Small intestine (tissue), 7 donors: ENCODE data around the gene CD247. TPM values are rescaled to one million over a fixed set of nuclear protein-coding genes. Genes with fewer than 3 reads are reported as not detected.

Source experiments
- DNase-seq, 2 donors: peaks; one replicate each; pipeline versions ENCODE4 v3.0.0 to v3.0.0-alpha.2; 2013
- FAIRE-seq: peaks from 2 replicates; lab custom pipeline; 2012; peaks lifted over from hg19 to GRCh38; lab: Jason Lieb, UNC
- H3K27ac ChIP-seq, 3 donors: one replicate each; pipeline ENCODE4 v1.5.1; 2013; ENCODE audit warnings: low read length in 2 of 3, mild to moderate bottlenecking in 2 of 3, control low read depth in 1 of 3, inconsistent platforms in 1 of 3, low read depth in 1 of 3, moderate library complexity in 1 of 3
- H3K27me3 ChIP-seq, 3 donors: one replicate each; pipeline ENCODE4 v1.6.1; 2013; ENCODE audit warnings: low read length in 3 of 3, inconsistent platforms in 1 of 3; ENCODE audit not compliant: control insufficient read depth in 3 of 3, insufficient read depth in 3 of 3
- H3K36me3 ChIP-seq, 3 donors: one replicate each; pipeline ENCODE4 v1.6.1; 2013; ENCODE audit warnings: low read length in 3 of 3, inconsistent platforms in 1 of 3, low read depth in 1 of 3, mild to moderate bottlenecking in 1 of 3, moderate library complexity in 1 of 3; ENCODE audit not compliant: control insufficient read depth in 3 of 3, insufficient read depth in 2 of 3
- H3K4me1 ChIP-seq, 3 donors: one replicate each; pipeline ENCODE4 v1.6.1; 2013; ENCODE audit warnings: low read length in 2 of 3, inconsistent platforms in 1 of 3, low read depth in 1 of 3, mild to moderate bottlenecking in 1 of 3, moderate library complexity in 1 of 3; ENCODE audit not compliant: control insufficient read depth in 3 of 3, insufficient read depth in 2 of 3
- H3K4me3 ChIP-seq, 3 donors: one replicate each; pipeline ENCODE4 v1.5.1; 2013; ENCODE audit warnings: low read length in 3 of 3, control low read depth in 1 of 3, inconsistent platforms in 1 of 3, low read depth in 1 of 3, mild to moderate bottlenecking in 1 of 3, moderate library complexity in 1 of 3
- H3K9me3 ChIP-seq, 2 donors: one replicate each; pipeline ENCODE4 v1.6.1; 2013; ENCODE audit warnings: low read depth in 1 of 2, low read length in 1 of 2; ENCODE audit not compliant: control insufficient read depth in 2 of 2, insufficient read depth in 1 of 2
- WGBS, 3 donors: extraction: QIAGEN DNeasy Blood & Tissue Kit; methylation state at CpG; one replicate each; pipeline ENCODE4 v1.1.7; 2013; 5-methylcytosine and 5-hydroxymethylcytosine counted together
- polyA plus RNA-seq, 4 donors: library from polyadenylated mRNA; stranded (reverse) in 3 of 4; unstranded in 1 of 4; fragments of 200-250 nt in 3 of 4; fragments of 120-200 nt in 1 of 4; gene quantifications; one replicate each; pipeline versions ENCODE4 v1.2.1 to v1.2.3, GENCODE V29; 2013
- donor health status: healthy with polysubstance abuse.
- donor health status: control.
- donor health status: control.
- donor health status: Bipolar disorder and iron deficiency.
- donor health status: healthy.

The CD247 gene
- polyA plus RNA-seq, 4 donors, result 0.45 to 5.0 (median 3.2) TPM

DNA sequence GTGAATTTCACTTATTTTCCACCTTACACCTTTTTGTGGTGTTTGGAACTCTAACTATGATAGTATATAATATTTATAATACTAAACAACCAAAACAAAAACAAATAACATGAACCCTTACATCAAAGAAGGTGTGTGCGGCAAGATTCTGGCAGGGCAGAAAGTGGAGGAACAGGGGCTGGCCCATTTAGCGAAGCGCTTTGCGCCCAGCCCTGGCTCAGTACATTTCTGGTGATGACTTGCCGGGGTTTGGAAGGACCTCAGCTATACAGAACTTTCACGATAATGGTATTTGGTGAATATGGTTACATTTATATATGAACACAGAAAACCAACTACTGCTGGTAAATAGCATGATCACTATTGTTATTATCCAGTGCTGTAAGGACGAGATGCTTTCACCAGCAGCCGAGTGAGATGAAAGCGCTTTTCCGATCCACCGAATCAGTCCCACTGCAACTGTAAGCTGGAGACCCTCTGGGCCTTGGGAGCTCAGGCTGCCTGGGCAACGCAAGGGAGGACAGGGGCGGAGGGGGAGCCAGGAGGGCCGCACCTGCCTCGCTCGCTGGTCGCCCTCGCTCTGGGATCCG is 63.9 kb downstream of the CD247 start:
- Histone ChIP-seq H3K4me1 (peaks cover 0 to 6% (median 0%) of the 10 kb centered on the region in 3 donors), H3K9me3 (no peaks in the 10 kb centered on the region), H3K27me3 (peaks cover 0 to 10% (median 0%) of the 10 kb centered on the region in 3 donors), H3K4me3 (peak overlapping the region; percentile 65 to 75 (median 75)), H3K36me3 (no peaks in the 10 kb centered on the region), H3K27ac (peak overlapping the region; percentile 28 to 79 (median 28))
- 28 to 31% (median 28%) methylated on average over 17 to 19 of the region's 19 CpGs for WGBS, 3 donors
- DNase-seq, result no peak
- FAIRE-seq, result no peak

- Histone ChIP-seq H3K9me3 (no peaks in the 10 kb centered on the region), H3K36me3 (no peaks in the 10 kb centered on the region), H3K27me3 (peaks cover 0 to 10% (median 0%) of the 10 kb centered on the region in 3 donors), H3K27ac (no peak overlapping the region), H3K4me3 (no peak overlapping the region), H3K4me1 (peaks cover 0 to 6% (median 3%) of the 10 kb centered on the region in 3 donors)
- DNase-seq (peak in 1 of 2 donors; percentile 25), FAIRE-seq (no peak)
- WGBS, 3 donors, result 31 to 72% (median 42%) methylated on average over 6 of the region's 6 CpGs
Measured at GRCh38 chr1:167453123-167453522, 65.2 kb downstream of the CD247 start.

DNA sequence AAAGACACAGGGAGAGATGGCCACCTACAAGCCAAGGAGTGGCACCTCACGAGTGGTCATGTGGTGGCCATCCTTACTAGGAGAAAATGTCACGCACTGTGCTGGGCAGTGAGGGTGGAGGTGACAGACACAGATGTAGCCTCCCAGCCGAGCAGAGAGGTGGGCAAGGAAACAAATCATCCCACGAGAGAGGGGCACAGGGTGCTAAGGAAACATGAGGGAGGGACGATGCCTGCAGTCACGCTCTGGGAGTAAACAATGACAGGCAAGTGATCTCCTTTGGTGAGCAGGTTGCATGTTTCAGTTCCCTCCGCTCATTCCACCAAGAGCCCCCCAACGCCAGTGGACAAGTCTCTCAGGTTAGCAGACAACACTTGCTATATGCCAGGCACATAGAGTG is 65.8 kb downstream of the CD247 start:
- peaks cover 0 to 8% (median 0%) of the 10 kb centered on the region in 3 donors for H3K27me3 ChIP-seq
- H3K27ac ChIP-seq, result no peak overlapping the region
- no peaks in the 10 kb centered on the region for H3K36me3 ChIP-seq
- DNase-seq, result no peak
- 81 to 91% (median 86%) methylated on average over 8 of the region's 8 CpGs for WGBS, 3 donors
- peaks cover 0 to 11% (median 3%) of the 10 kb centered on the region in 3 donors for H3K4me1 ChIP-seq
- no peak overlapping the region for H3K4me3 ChIP-seq
- no peak for FAIRE-seq
- no peaks in the 10 kb centered on the region for H3K9me3 ChIP-seq

DNA sequence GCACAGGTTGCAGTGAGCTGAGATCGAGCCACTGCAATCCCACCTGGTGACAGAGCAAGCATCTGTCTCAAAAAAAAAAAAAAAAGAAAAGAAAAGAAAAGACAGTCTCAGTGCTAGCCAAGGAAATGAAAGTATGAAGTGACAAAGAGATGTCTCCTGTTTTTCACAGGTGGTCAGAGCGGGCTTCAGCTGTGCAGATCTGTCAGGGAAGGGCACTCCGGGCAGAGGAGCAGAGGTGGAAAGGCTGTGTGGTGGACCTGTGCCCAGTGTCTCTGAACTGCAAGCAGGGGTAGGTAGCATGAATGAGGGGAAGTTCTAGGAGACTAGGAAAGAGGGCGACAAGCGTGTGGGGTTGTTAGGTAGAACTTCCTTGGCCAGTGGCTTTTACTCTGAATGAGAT is 67.5 kb downstream of the CD247 start:
- no peak for FAIRE-seq
- WGBS, 3 donors, result 78 to 96% (median 80%) methylated on average over 5 of the region's 5 CpGs
- DNase-seq, result no peak
- H3K36me3 ChIP-seq, result no peaks in the 10 kb centered on the region
- peaks cover 0 to 16% (median 3%) of the 10 kb centered on the region in 3 donors for H3K4me1 ChIP-seq
- H3K4me3 ChIP-seq, result no peak overlapping the region
- H3K27me3 ChIP-seq, result peaks cover 0 to 2% (median 0%) of the 10 kb centered on the region in 3 donors
- no peaks in the 10 kb centered on the region for H3K9me3 ChIP-seq
- peak overlapping the region in 1 of 3 donors; percentile 56 for H3K27ac ChIP-seq

DNA sequence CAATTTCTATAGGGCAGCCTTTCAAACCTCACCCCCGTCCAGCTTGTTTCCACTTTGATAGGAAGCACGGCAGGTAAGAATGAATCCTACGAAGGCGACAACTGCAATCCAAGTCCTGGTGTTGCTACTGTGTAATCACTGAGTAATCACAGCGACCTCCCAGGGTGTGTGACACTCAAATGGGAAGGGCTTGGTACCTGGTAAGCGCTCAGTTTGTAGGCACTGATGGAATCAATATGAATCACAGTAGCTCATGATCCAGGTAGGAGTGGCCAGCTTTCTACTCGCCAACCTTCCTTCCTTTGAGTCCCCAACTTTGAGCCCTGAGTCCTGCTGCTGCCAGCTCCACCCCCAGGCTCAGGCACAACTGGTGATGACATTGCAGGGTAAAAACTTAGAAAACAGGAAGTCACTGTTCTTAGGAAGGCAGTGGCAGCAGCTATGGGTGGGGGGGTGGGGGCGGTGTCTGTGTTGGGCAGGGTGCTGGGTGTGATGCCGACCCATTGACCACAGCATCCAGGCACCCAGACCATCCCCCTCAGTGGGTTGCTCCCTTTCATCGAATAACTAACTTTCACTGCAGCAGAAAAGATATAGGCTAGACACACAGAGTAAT is 70.7 kb downstream of the CD247 start:
- FAIRE-seq, result no peak
- H3K36me3 ChIP-seq, result no peaks in the 10 kb centered on the region
- no peaks in the 10 kb centered on the region for H3K9me3 ChIP-seq
- peak overlapping the region in 2 of 3 donors; percentile 62 to 66 for H3K27ac ChIP-seq
- no peaks in the 10 kb centered on the region for H3K27me3 ChIP-seq
- WGBS, 3 donors, result 25 to 39% (median 27%) methylated on average over 10 of the region's 10 CpGs
- peak; percentile 61 to 63 for DNase-seq
- no peak overlapping the region for H3K4me3 ChIP-seq
- H3K4me1 ChIP-seq, result peaks cover 0 to 14% (median 3%) of the 10 kb centered on the region in 3 donors

DNA sequence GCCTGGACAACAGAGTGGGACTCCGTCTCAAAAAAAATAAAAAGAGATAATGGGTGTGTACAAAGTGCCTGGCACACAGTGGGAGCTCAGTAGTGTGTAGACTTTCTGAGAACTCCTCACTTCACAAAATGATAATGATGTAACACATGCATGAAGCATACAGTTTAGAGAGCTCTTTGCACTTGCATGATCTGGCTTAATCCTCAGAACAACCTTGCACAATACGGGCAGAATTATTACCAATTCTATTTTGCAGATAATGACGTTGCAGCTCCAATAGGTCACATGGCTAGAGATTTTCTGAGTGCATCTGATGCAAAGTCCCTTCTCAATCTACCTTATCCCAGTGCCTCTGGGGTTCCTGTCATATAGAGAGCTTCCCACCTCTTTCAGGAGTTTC is 71.4 kb downstream of the CD247 start:
- H3K4me1 ChIP-seq, result peaks cover 0 to 19% (median 3%) of the 10 kb centered on the region in 3 donors
- FAIRE-seq (no peak), DNase-seq (peak in 1 of 2 donors; percentile 67)
- H3K4me3 ChIP-seq, result no peak overlapping the region
- 46 to 69% (median 54%) methylated on average over 3 of the region's 3 CpGs for WGBS, 3 donors
- H3K9me3 ChIP-seq, result no peaks in the 10 kb centered on the region
- peak overlapping the region in 2 of 3 donors; percentile 62 to 66 for H3K27ac ChIP-seq
- no peaks in the 10 kb centered on the region for H3K36me3 ChIP-seq
- no peaks in the 10 kb centered on the region for H3K27me3 ChIP-seq

DNA sequence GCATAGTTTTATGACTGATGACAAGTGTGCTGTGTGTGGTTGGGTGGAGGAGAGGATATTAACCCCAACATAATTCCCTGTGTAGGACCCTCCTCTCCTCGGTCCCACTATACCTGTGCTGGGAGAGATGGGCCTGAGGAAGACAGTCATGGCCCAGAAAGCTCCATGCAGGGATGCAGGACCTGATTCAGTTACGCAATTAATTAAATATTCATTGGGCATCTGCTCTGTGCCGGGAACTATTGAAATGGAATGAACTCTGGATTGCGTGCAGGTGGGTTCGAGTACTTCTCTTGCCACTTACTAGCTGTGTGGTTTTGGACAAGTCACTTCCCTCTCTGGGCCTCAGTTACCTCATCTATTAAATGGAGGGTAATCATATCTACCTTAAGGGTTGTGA is 74.6 kb downstream of the CD247 start:
- H3K4me3 ChIP-seq, result no peak overlapping the region
- FAIRE-seq, result no peak
- peaks cover 0 to 10% (median 2%) of the 10 kb centered on the region in 3 donors for H3K27me3 ChIP-seq
- no peak overlapping the region for H3K27ac ChIP-seq
- no peaks in the 10 kb centered on the region for H3K9me3 ChIP-seq
- H3K4me1 ChIP-seq, result peaks cover 1 to 31% (median 5%) of the 10 kb centered on the region in 3 donors
- H3K36me3 ChIP-seq, result no peaks in the 10 kb centered on the region
- WGBS, 3 donors, result 83 to 94% (median 89%) methylated on average over 5 of the region's 5 CpGs
- no peak for DNase-seq

DNA sequence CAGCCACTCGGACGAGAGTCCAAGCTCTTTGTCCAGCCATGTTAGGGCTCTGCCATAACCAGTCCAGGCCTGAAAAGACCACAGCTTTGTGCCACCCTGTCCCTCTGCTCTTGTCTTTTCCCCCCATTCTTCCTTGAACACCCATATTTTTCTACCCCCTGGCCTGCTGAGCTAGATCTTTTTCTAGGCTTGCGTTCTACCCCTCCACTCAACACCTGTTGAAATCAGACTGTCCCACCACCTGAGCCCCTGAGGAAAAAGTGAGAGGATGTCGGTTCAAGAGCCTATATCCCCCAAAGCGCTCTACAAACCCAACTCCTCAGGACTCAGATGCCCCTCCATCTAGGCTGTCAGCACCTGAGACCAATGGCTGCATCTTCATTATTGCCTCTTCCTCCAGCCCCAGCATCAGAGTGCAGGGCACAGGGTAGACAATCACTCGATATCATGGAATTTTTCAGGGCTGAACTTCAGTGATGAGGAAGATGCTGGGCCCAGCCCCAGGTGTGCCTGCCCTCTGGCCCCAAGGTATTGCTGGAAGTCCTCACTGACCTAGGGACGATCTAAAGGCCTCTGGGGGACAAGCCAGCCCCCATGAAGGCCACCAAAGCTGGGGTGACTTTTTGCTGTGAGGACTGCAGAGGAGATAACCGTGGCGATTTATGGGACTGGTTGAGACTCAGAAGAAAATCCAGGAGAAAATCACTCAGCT is 75.3 kb downstream of the CD247 start:
- Histone ChIP-seq H3K4me3 (no peak overlapping the region), H3K4me1 (peaks cover 1 to 31% (median 2%) of the 10 kb centered on the region in 3 donors), H3K9me3 (no peaks in the 10 kb centered on the region), H3K36me3 (no peaks in the 10 kb centered on the region), H3K27me3 (peaks cover 0 to 14% (median 4%) of the 10 kb centered on the region in 3 donors), H3K27ac (no peak overlapping the region)
- FAIRE-seq, result no peak
- no peak for DNase-seq
- WGBS, 3 donors, result 90 to 93% (median 91%) methylated on average over 7 to 9 of the region's 9 CpGs
